Measurements from ENCODE around the gene FBXO30.

- TF ChIP-seq POLR2A (IDR thresholded peaks at IDR 0.05) = no peak
- TF ChIP-seq, protein P1, sequence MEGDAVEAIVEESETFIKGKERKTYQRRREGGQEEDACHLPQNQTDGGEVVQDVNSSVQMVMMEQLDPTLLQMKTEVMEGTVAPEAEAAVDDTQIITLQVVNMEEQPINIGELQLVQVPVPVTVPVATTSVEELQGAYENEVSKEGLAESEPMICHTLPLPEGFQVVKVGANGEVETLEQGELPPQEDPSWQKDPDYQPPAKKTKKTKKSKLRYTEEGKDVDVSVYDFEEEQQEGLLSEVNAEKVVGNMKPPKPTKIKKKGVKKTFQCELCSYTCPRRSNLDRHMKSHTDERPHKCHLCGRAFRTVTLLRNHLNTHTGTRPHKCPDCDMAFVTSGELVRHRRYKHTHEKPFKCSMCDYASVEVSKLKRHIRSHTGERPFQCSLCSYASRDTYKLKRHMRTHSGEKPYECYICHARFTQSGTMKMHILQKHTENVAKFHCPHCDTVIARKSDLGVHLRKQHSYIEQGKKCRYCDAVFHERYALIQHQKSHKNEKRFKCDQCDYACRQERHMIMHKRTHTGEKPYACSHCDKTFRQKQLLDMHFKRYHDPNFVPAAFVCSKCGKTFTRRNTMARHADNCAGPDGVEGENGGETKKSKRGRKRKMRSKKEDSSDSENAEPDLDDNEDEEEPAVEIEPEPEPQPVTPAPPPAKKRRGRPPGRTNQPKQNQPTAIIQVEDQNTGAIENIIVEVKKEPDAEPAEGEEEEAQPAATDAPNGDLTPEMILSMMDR (IDR thresholded peaks at IDR 0.05) = no peak
These were observed 1.1 kb downstream of the FBXO30 start for GRCh38 chr6:145813285-145814034.

All from body of pancreas (tissue), 4 donors.